ENCODE results near the gene SUPT4H1.

Gene SUPT4H1

GRCh38 chr17:58338841-58339754 is 12.9 kb downstream of the SUPT4H1 start:
- no peak for DNase-seq

- DNase-seq: peak; percentile 36
Observed at GRCh38 chr17:58338454-58338840, 13.6 kb downstream of the SUPT4H1 start.

DNA sequence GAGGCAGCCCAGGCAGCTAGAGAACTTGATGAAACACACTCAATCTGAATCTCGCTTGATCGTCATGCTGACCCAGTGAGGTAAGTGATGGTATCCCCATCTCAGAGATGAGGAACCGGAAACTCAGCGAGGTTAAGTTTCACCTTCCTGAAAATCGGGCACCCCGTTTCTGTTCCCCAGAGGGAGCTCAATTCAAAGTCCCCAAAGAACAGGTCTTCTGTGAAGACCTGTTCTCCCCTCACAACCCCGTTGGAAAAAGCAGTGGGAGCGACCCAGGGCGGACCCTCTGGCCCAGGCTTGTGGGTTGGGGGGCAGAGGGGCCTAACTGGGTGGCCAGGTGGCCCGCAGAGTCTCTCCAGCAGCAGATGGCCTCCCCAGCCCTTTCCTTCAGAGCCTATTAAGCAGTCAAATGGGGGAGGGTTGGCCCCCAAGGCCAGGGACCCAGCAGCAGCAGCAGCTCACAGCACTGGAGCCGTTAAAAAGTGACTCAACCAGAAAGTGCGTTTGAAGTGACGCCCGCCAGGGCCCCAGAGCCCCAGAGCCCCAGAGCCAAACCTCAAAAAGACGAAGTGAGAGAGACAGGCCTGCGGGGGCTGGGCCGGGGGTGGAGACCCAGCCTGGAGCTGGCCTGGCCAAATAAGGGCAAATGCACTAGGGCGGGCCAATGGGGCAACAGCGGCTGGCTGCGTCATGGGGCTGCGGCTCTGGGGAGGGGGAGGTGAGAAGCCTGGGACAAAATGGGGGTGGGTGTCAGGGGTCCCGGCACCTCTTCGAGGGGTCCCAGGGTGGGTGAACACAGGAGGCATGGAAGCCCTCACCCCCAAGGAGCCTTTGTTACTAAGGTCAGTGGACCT is 14.2 kb downstream of the SUPT4H1 start:
- DNase-seq: peak; percentile 95

GRCh38 chr17:58337210-58337599 is 14.8 kb downstream of the SUPT4H1 start:
- peak; percentile 29 for DNase-seq

- DNase-seq: no peak
Observed at GRCh38 chr17:58336456-58337209, 15.4 kb downstream of the SUPT4H1 start.

- peak; percentile 54 for DNase-seq
Observed at GRCh38 chr17:58335779-58336455, 16.1 kb downstream of the SUPT4H1 start.

- no peak for DNase-seq
Observed at GRCh38 chr17:58335061-58335731, 16.8 kb downstream of the SUPT4H1 start.

- DNase-seq: no peak
Observed at GRCh38 chr17:58334661-58335060, 17.3 kb downstream of the SUPT4H1 start.

DNA sequence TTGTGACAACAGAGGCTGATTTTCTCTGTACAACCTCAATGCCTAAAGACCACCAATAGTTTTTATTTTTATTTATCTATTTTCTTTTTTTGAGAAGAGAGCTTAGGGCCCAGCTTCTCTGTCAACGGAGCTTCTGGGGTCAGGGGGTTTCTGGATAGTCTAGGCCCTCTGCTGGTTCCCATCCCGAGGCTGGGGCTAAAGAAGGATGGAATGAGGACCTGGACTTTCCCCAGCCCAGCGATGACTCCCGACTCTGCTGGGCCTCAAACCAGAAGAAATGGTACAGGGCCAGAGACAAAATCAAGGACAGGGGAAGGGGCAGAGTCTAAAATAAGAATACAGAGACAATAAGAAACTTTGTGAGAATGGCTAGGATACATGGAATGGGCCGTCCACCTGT is 17.7 kb downstream of the SUPT4H1 start:
- no peak for DNase-seq

DNA sequence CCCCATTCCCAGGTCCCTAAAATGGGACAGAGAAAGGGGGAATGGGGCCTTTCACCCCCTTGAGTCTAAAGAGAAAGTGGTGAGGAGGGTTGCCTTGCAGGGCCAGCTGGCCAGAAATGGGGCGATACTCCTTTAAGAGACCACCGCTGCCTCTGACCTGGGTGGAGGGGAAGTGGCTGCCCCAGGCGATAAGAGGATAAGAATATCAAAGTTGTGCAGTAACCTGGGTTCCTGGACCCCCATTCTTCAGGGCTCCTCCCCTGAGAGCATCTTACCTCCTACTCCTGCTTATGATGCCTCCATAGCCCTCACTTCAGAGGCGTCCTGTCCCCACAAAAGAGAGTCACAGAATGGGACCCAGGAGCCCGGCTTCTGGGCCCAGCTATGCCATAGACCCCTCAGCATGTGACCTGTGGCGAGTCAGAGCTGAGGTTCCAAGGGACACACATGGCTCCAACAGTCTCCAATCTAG is 18.2 kb downstream of the SUPT4H1 start:
- DNase-seq: no peak

- DNase-seq: peak; percentile 52
Observed at GRCh38 chr17:58332778-58333735, 18.9 kb downstream of the SUPT4H1 start.

DNA sequence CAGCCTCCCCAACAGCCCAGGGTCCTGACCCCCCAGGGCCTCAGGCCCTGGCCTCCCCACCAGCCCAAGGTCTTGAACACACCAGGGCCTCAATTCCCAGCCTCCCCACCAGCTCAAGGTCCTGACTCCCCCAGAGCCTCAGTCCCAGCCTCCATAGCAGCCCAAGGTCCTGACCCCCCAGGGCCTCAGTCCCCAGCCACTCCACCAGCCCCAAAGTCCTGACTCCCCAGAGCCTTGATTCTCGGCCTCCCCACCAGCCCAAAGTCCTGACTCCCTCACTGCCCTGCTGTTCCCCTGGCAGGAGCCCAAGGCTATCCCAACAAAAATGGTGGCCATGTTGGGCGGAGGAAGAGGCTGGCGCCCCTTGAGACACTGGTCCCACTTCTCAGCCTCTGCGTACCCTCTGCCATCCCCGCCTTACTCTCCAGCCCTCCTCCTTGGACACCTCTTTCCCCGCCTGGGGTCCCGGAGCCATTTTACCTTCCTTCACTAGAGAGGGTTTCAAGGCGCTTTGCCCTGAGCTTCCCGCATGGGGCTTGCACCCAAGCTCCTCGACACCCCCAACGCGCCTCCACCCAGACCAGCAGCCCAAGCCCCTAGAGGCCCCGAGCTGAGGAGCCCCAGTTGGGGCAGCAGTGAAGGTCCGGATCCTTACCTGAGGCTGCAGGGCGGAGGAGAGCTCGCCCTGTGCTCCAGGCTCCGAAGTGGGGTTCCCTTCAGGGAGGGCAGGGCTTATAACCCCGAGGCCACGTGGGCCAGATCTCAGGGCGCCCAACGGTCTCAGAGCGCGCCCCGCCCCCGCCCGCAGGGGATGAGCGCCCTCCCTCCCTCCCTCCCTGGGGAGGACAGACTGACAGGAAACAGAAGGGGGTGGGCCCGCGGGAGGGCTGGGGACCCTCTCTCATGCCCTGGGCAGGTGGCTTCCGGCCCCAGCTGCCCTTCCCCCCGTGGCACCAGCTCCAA is 19.9 kb downstream of the SUPT4H1 start:
- peak; percentile 89 for DNase-seq

DNA sequence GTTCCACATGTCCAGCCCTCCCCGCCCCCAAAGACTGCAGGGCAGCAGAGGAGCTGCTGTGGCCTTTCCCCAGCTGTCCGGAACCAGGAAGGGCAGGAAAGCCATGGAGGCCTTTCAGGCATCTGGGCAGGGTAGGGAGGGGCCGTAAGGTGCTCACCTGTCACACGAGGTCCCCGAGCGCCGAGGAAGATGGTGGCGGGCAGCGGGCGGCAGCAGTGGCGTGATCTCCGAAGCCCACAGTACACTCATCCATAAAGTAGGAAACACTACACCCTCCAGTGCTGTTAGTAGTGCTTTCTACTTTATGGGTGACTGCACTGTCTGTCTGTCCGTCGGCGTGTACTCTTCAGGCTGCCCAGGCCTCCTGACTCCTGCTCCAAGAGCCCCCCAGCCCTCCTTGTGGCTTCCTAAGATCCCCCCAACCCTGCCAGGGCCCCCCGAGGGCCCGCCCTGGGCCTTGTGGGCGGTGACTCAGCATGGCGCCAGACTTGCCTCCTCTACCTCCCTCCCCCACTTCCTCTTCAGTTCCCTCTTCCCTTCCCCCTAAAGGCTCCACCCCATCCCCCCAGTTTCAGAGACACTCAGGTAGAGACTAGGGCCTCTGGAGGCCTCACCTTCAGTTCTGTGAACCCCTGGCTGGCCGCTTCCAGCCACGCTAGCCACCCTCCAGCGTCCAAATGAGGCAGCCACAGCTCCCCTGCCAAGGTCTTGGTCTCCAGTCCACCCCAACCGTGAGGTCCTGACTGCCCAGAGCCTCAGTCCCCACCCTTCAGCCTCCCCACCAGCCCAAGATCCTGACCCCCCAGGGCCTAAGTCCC is 20.8 kb downstream of the SUPT4H1 start:
- DNase-seq: peak; percentile 73

GRCh38 chr17:58330538-58330996 is 21.4 kb downstream of the SUPT4H1 start:
- DNase-seq: no peak

- peak; percentile 27 for DNase-seq
Observed at GRCh38 chr17:58329810-58330537, 22.0 kb downstream of the SUPT4H1 start.

- DNase-seq: peak; percentile 78
Observed at GRCh38 chr17:58329035-58329809, 22.8 kb downstream of the SUPT4H1 start.

Measured in stimulated activated naive CD4-positive, alpha-beta T cell treated with Interleukin-2 at 50 U/mL for 16 hours (primary cell).